ENCODE measurements around the gene TMEM50A. TPM values are rescaled to one million over a fixed set of nuclear protein-coding genes. Genes with fewer than 3 reads are reported as not detected.
A peak's percentile ranks its signal among the peaks of the same experiment; 100 is the strongest.
"Not testable (repeated sequence)": the region's sequence is repeated elsewhere in the genome, so short reads cannot be mapped to it uniquely, and the experiment has no call there.

The TMEM50A gene
- total RNA-seq: 100 to 1,000 TPM in 3 of 4 donors, 10 to 100 TPM in 1; 55.0 to 153 (median 112) TPM
- polyA plus RNA-seq: 10 to 100 TPM; 38.1 to 60.7 (median 38.4) TPM

GRCh38 chr1:25338188-25338981 lies at the start of gene TMEM50A:
TSS of gene TMEM50A (plus strand) at chr1:25338334. CDS start at chr1:25340487, 2,153 bp downstream.
- H3K9me3 ChIP-seq: no peaks in the 10 kb centered on the region
- peaks cover 0 to 9% (median 0%) of the 10 kb centered on the region in 4 donors for H3K36me3 ChIP-seq
- intact Hi-C loops (cut with DNase I): loop anchor here (2.0 kb wide), 1 partner anchor 98 kb away; no protein-coding TSS in a partner anchor
- H3K27ac ChIP-seq: peak within 1 kb of the TSS; percentile 96 to 99 (median 98)
- peaks cover 0 to 32% (median 28%) of the 10 kb centered on the region in 4 donors for H3K4me1 ChIP-seq
- peak within 1 kb of the TSS; percentile 80 to 96 (median 90) for H3K4me3 ChIP-seq
- no peaks in the 10 kb centered on the region for H3K27me3 ChIP-seq
- TF ChIP-seq EP300 (IDR thresholded peaks at IDR 0.05) (no peak), POLR2AphosphoS5 (IDR thresholded peaks at IDR 0.05) (peak; percentile 84 to 96 (median 89)), POLR2A (IDR thresholded peaks at IDR 0.05) (peak; percentile 61 to 88)
- TF ChIP-seq, protein P1, sequence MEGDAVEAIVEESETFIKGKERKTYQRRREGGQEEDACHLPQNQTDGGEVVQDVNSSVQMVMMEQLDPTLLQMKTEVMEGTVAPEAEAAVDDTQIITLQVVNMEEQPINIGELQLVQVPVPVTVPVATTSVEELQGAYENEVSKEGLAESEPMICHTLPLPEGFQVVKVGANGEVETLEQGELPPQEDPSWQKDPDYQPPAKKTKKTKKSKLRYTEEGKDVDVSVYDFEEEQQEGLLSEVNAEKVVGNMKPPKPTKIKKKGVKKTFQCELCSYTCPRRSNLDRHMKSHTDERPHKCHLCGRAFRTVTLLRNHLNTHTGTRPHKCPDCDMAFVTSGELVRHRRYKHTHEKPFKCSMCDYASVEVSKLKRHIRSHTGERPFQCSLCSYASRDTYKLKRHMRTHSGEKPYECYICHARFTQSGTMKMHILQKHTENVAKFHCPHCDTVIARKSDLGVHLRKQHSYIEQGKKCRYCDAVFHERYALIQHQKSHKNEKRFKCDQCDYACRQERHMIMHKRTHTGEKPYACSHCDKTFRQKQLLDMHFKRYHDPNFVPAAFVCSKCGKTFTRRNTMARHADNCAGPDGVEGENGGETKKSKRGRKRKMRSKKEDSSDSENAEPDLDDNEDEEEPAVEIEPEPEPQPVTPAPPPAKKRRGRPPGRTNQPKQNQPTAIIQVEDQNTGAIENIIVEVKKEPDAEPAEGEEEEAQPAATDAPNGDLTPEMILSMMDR (IDR thresholded peaks at IDR 0.05): no peak
- peak; percentile 95 for DNase-seq
- WGBS, 2 donors: 0 to 1% methylated on average over 71 of the region's 75 CpGs

DNA sequence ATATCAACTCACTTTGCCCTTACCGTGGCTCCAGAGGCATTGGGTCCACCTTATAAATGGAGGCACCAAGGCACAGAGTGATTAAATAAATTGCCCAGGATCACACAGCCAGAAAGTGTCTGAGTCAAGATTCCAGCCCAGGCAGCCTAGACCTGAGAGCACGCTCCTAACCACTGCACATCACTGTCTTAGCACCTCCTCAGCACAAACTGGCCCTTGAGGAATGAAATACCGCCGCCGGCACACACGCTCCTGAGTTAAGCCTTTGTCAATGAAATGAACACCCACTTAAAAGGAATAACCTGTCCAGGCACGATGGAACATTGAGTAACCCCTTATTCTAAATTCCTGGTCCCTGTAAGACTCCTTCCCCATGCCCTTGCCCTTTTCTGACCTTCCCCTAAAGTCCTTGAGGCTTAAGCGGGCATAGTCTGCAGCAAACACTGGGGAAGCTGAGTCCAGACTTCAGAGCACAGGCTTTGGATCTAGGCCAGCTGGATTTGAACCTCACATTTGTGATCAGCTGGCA lies 49.5 kb upstream of the TMEM50A start:
- H3K27ac ChIP-seq; H3K27me3 ChIP-seq; intact Hi-C loops (cut with DNase I); H3K4me3 ChIP-seq; H3K4me1 ChIP-seq; DNase-seq; H3K36me3 ChIP-seq; H3K9me3 ChIP-seq: not testable (repeated sequence)
- 71 to 86% methylated on average over 2 to 4 of the region's 8 CpGs for WGBS, 2 donors

DNA sequence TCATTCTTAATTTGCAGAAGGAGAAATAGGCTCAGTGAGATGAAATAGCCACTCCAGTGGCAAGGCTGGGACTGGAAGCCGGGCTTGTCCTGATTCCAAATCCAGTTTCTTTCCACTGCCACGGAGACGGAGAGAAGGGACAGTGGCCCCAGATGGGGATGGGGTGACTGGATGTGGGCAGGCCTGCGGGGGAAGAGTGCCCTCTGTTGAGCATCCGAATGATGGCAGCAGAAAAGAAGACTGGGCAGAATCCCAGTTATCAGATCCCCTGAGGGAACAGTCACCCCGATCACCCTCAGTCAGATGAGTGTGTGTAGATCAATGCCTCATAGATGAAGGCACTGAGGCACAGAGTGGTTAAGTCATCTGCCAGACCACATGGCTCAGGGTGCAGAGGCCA lies 48.1 kb upstream of the TMEM50A start:
- H3K27me3 ChIP-seq; DNase-seq; H3K9me3 ChIP-seq; intact Hi-C loops (cut with DNase I); H3K36me3 ChIP-seq; H3K4me3 ChIP-seq; H3K4me1 ChIP-seq; H3K27ac ChIP-seq: not testable (repeated sequence)
- 9 to 21% methylated on average over 5 of the region's 6 CpGs for WGBS, 2 donors
- TF ChIP-seq, protein P1 (IDR thresholded peaks at IDR 0.05): peak in 1 of 4 experiments; percentile 13

DNA sequence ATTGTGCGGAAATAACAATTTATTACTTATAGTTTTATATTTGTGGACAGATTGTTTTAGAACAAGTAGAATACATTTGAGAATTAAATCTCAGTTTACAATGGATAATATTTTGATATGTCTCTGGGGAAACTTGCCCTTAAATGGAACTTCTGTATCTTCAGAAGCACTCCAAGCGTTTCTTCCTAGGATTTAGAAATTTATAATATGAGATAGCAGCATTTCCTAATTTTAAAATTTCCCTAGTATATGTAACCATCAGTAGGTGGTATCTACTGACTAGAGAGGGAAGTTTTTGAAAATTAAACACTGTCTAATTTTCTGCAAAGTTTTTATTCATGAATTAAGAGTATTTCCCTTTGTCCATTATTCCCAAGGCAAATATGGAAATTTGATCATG lies 44.7 kb upstream of the TMEM50A start:
- intact Hi-C loops (cut with DNase I); H3K4me3 ChIP-seq; DNase-seq; H3K9me3 ChIP-seq; H3K36me3 ChIP-seq; H3K27me3 ChIP-seq; H3K27ac ChIP-seq; H3K4me1 ChIP-seq: not testable (repeated sequence)
- 91 to 94% methylated on average over 2 of the region's 2 CpGs for WGBS, 2 donors

DNA sequence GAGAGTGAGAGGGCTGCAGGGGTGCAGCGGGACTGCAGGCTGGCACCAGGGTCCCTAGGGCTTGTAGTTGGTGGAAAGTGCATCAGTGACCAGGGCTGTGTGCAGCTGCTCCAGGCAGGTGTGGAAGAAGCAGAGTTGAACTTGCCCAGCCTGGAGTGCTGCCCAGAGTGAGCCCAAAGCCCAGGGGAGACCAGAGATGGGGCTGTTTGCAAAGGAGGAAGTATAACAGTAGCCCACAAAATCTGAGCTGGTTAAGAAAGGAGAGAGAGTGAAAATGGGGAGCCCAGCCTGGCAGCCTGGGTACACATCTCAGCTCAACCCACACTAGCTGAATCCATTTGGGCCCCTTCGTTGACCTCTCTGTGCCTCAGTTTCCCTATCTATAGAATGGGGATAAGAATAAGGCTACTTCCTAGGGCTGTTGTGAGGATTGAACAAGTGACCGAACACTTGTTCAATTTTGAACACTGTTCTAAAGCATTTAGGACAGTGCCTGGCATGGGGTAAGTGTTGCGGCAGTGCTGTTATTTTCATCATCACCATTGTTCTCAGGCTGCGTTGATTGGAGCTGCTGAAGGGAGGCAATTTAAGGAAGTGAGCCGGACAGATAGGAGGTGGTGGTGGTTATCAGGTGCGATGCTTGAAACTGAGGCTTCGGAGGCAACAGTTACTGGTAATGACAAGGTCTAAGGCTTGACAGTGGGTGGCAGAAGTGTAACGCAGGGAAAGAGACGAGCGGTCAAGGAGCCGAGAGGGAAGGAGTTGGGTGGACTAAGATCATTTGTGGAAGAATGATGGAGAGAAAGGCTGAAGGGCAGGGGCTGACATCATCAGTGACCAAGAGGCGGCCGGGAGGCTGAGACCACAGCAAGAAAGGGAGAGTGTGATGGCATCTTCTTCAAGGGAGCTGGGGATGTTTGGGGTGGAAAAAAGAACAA lies 43.0 kb upstream of the TMEM50A start:
- intact Hi-C loops (cut with DNase I); H3K4me3 ChIP-seq; DNase-seq; H3K27ac ChIP-seq; H3K27me3 ChIP-seq; H3K36me3 ChIP-seq; H3K9me3 ChIP-seq; H3K4me1 ChIP-seq: not testable (repeated sequence)
- 89 to 91% methylated on average over 6 to 7 of the region's 14 CpGs for WGBS, 2 donors

GRCh38 chr1:25296501-25296900 lies 41.6 kb upstream of the TMEM50A start:
- H3K9me3 ChIP-seq; intact Hi-C loops (cut with DNase I); DNase-seq; H3K27me3 ChIP-seq; H3K4me1 ChIP-seq; H3K4me3 ChIP-seq; H3K27ac ChIP-seq; H3K36me3 ChIP-seq: not testable (repeated sequence)
- 75 to 80% methylated on average over 6 to 8 of the region's 8 CpGs for WGBS, 2 donors

- H3K4me3 ChIP-seq; H3K27me3 ChIP-seq; H3K36me3 ChIP-seq; H3K4me1 ChIP-seq; DNase-seq; H3K27ac ChIP-seq; intact Hi-C loops (cut with DNase I); H3K9me3 ChIP-seq: not testable (repeated sequence)
- WGBS, 2 donors: 92 to 95% methylated on average over 9 of the region's 9 CpGs
Observed at GRCh38 chr1:25300729-25301128, 37.4 kb upstream of the TMEM50A start.

DNA sequence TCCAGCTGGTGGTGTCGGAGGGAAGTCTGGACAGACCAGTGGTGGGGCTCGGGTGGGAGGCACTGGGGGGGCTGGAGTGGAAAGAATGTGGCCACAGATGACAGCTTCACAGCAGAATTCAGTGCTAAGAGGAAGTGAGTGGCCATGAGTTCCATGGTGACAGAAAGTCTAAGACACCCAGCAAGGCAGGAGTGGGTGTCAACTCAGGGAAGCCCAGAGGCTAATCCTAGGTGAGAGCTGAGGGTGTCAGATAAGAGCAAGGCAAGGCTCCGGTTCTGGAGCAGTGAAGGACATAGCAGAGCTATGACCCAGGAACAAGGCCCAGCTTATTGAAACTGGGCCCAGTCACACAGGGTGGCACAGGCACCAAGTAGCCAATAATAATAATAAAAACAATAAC lies 35.8 kb upstream of the TMEM50A start:
- H3K4me1 ChIP-seq; DNase-seq; H3K27ac ChIP-seq; intact Hi-C loops (cut with DNase I); H3K9me3 ChIP-seq; H3K4me3 ChIP-seq; H3K36me3 ChIP-seq; H3K27me3 ChIP-seq: not testable (repeated sequence)
- WGBS, 2 donors: 77 to 95% methylated on average over 3 of the region's 3 CpGs

GRCh38 chr1:25304936-25305335 lies 33.2 kb upstream of the TMEM50A start:
- H3K4me1 ChIP-seq; DNase-seq; H3K4me3 ChIP-seq; H3K36me3 ChIP-seq; intact Hi-C loops (cut with DNase I); H3K27ac ChIP-seq; H3K9me3 ChIP-seq; H3K27me3 ChIP-seq: not testable (repeated sequence)
- WGBS, 2 donors: 81 to 89% methylated on average over 4 of the region's 4 CpGs

DNA sequence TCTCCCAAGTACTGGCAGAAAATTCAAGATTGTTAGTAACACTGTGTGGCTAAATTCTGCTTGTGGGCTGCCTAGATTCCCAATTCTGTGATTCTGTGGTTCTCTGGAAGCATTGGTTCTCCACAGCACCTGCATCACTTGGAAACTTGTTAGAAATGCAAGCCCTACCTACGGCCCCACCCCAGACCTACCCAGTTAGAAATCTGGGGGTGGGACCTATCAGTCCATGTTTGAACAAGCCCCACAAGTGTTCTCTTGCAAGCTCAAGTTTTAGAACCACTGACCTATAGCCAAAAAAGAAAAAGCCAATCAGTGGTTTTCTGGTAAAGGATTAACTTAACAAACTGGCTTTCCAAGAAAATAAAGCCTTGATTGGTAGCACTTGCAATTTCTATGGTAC lies 30.0 kb upstream of the TMEM50A start:
- H3K9me3 ChIP-seq; H3K4me3 ChIP-seq; H3K27ac ChIP-seq; H3K4me1 ChIP-seq; DNase-seq; H3K27me3 ChIP-seq; H3K36me3 ChIP-seq; intact Hi-C loops (cut with DNase I): not testable (repeated sequence)
- no CpG with 5 or more reads among the region's 1 CpG for WGBS, 2 donors

All from sigmoid colon (tissue), 7 donors.